ENCODE results near the gene LRRC71. TPM values are rescaled to one million over a fixed set of nuclear protein-coding genes. Genes with fewer than 3 reads are reported as not detected.
A peak's percentile ranks its signal among the peaks of the same experiment; 100 is the strongest.

LRRC71 gene
- total RNA-seq, 4 donors from 2014 or later, result not detected

GRCh38 chr1:156886583-156887281, 33.7 kb upstream of the LRRC71 start:
- TF ChIP-seq CTCF (IDR thresholded peaks at IDR 0.05) (no peak), POLR2A (IDR thresholded peaks at IDR 0.05) (no peak)
- no peak overlapping the region for H3K4me3 ChIP-seq (ENCODE audit: low read depth, poor library complexity, severe bottlenecking)
- DNase-seq (ENCODE audit: low spot score in 2 of 2), result no peak
- 41 to 44% methylated on average over 6 of the region's 6 CpGs for WGBS, 2 donors
- intact Hi-C loops (cut with DNase I; ENCODE audit: low total_unique reads), result no loop called here

DNA sequence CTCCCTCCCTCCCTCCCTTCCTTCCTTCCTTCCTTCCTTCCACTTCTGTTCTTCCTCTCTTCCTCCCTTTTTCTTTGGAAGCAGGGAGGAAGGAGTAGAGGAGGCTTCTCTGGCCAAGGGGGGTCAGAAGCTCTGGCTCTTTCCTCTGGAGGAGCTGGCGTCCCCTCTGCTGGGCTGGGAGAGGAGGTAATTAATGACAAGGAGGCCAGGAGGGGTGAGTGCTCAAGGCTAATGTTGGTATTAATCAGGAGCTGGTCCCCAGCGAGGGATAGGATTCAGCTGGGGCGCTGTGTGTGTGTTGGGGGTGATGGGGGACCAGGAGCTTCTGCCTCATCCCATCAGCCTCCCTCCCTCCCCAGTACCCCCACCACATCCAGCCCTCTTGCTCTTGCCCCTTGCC, 33.1 kb upstream of the LRRC71 start:
- WGBS, 2 donors, result 36 to 45% methylated on average over 3 of the region's 3 CpGs
- no peak overlapping the region for H3K4me3 ChIP-seq (ENCODE audit: low read depth, poor library complexity, severe bottlenecking)
- TF ChIP-seq POLR2A (IDR thresholded peaks at IDR 0.05) (no peak), CTCF (IDR thresholded peaks at IDR 0.05) (no peak)
- no peak for DNase-seq (ENCODE audit: low spot score in 2 of 2)
- intact Hi-C loops (cut with DNase I; ENCODE audit: low total_unique reads), result no loop called here

DNA sequence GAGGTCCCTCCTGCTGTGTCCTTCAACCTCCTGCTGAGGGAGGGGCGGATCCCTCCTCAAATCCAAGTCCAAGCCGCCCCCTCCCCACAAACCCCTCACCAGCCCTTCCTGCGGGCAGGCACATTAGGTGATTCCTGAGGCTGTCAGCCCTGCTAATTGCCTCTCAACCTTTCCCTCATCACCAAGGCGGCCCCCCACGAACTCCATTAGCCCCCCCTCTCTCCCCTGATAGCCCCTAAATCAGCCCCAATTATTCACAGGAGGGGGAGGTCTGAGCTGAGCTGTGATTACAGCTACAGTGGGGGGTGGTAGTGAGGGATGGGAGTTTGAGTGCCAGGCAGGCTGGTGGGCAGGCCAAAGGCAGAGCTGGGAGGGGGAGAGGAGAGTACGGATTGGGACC, 32.7 kb upstream of the LRRC71 start:
- no peak overlapping the region for H3K4me3 ChIP-seq (ENCODE audit: low read depth, poor library complexity, severe bottlenecking)
- no peak for TF ChIP-seq CTCF (IDR thresholded peaks at IDR 0.05)
- no peak for TF ChIP-seq POLR2A (IDR thresholded peaks at IDR 0.05)
- intact Hi-C loops (cut with DNase I; ENCODE audit: low total_unique reads), result no loop called here

GRCh38 chr1:156889802-156890580, 30.4 kb upstream of the LRRC71 start:
- H3K4me3 ChIP-seq (ENCODE audit: low read depth, poor library complexity, severe bottlenecking), result no peak overlapping the region
- peak; percentile 62 to 93 for DNase-seq (ENCODE audit: low spot score in 2 of 2)
- TF ChIP-seq CTCF (IDR thresholded peaks at IDR 0.05), result no peak
- TF ChIP-seq POLR2A (IDR thresholded peaks at IDR 0.05), result no peak
- WGBS, 2 donors, result 41 to 47% methylated on average over 8 of the region's 8 CpGs
- intact Hi-C loops (cut with DNase I; ENCODE audit: low total_unique reads), result no loop called here

More for the DNA sequence above, 32.7 kb upstream of the LRRC71 start:
- DNase-seq (ENCODE audit: low spot score in 2 of 2), result no peak
- WGBS, 2 donors, result 43% methylated on average over 6 of the region's 6 CpGs

- no peak overlapping the region for H3K4me3 ChIP-seq (ENCODE audit: low read depth, poor library complexity, severe bottlenecking)
- TF ChIP-seq CTCF (IDR thresholded peaks at IDR 0.05) (no peak), POLR2A (IDR thresholded peaks at IDR 0.05) (no peak)
- WGBS, 2 donors, result 7 to 8% methylated on average over 48 of the region's 48 CpGs
- peak; percentile 83 to 97 for DNase-seq (ENCODE audit: low spot score in 2 of 2)
- intact Hi-C loops (cut with DNase I; ENCODE audit: low total_unique reads), result no loop called here
Observed at GRCh38 chr1:156892190-156893047, 28.0 kb upstream of the LRRC71 start.

Measured in lower leg skin (tissue), 4 donors.